Gastrocnemius medialis (tissue), 4 donors: ENCODE data around the gene PTDSS2. TPM values are rescaled to one million over a fixed set of nuclear protein-coding genes. Genes with fewer than 3 reads are reported as not detected.

Source experiments
- ATAC-seq, 2 donors: fragments of 150-250 bp; one replicate each; pipeline ENCODE4 v1.9.1; 2016
- DNase-seq, 2 donors: peaks; one replicate each; pipeline ENCODE4 v3.0.0-alpha.2; 2019
- H3K27ac ChIP-seq, 4 donors: fragments of 200-600 bp; sonication (generic); 1 replicate in 1 of 4; 2 replicates in 3 of 4; pipeline ENCODE4 v1.5.1; 2016 to 2018; ENCODE audit warnings: mild to moderate bottlenecking in 2 of 4, moderate library complexity in 1 of 4
- H3K27me3 ChIP-seq, 3 donors: fragments of 200-600 bp; sonication (generic) in 2 of 3; 1 replicate in 1 of 3; 2 replicates in 2 of 3; pipeline versions ENCODE4 v1.5.1 to v1.6.0; 2016 to 2019; ENCODE audit warnings: mild to moderate bottlenecking in 1 of 3, moderate library complexity in 1 of 3
- H3K36me3 ChIP-seq, 2 donors: fragments of 200-600 bp; sonication (generic) in 1 of 2; one replicate each; pipeline ENCODE4 v1.5.1; 2017 to 2018
- H3K4me1 ChIP-seq, 2 donors: fragments of 200-600 bp; sonication (generic) in 1 of 2; one replicate each; pipeline ENCODE4 v1.5.1; 2016 to 2017; ENCODE audit warnings: mild to moderate bottlenecking in 2 of 2
- H3K4me3 ChIP-seq, 4 donors: fragments of 200-600 bp; sonication (generic) in 3 of 4; 1 replicate in 1 of 4; 2 replicates in 3 of 4; pipeline ENCODE4 v1.5.1; 2016 to 2019; ENCODE audit warnings: mild to moderate bottlenecking in 2 of 4
- H3K9me3 ChIP-seq, 3 donors: fragments of 200-600 bp; sonication (generic) in 2 of 3; 1 replicate in 1 of 3; 2 replicates in 2 of 3; pipeline ENCODE4 v1.5.1; 2016 to 2019
- CTCF ChIP-seq, 5 experiments: fragments of 450-650 bp in 3 of 5; fragments of 200-600 bp in 2 of 5; sonication (generic) in 2 of 5; IDR thresholded peaks in 4 of 5; conservative IDR thresholded peaks in 1 of 5; 1 replicate in 4 of 5; 2 replicates in 1 of 5; pipeline ENCODE4 v1.5.1; 2016 to 2019; ENCODE audit warnings: antibody characterized with exemption in 5 of 5, mild to moderate bottlenecking in 3 of 5, moderate library complexity in 3 of 5
- POLR2A ChIP-seq, 2 donors: fragments of 450-650 bp; IDR thresholded peaks; one replicate each; pipeline ENCODE4 v1.6.1; 2017; ENCODE audit warnings: antibody characterized with exemption in 2 of 2, mild to moderate bottlenecking in 2 of 2, moderate library complexity in 2 of 2
- in situ Hi-C, 4 donors: fragments of 200-750 bp; cut with MboI; loops; one replicate each; pipeline versions ENCODE4 v1.15.0 to v1.8.0; 2017; ENCODE audit warnings: low sequenced_read_pairs in 4 of 4
- intact Hi-C: fragments of 100-400 bp; cut with DNase I; formaldehyde crosslinking; loops from one replicate; pipeline ENCODE4 v1.15.1; 2023; ENCODE audit warnings: low total_unique reads
- total RNA-seq, 4 donors: library from RNA; depleted of rRNA; stranded (reverse); fragments of >200 nt; gene quantifications; one replicate each; pipeline versions ENCODE4 v1.1.0 to v1.2.3, GENCODE V29; 2016

PTDSS2 gene
- total RNA-seq, 4 donors from 2014 or later, result 21.7 to 31.5 (median 23.7) TPM

GRCh38 chr11:477052-477715 is 27.1 kb downstream of the PTDSS2 start:
- Histone ChIP-seq H3K4me1 (no peaks in the 10 kb centered on the region), H3K36me3 (peaks cover 0 to 5% of the 10 kb centered on the region in 2 donors), H3K4me3 (no peak overlapping the region), H3K9me3 (no peaks in the 10 kb centered on the region), H3K27ac (no peak overlapping the region), H3K27me3 (no peaks in the 10 kb centered on the region)
- TF ChIP-seq CTCF (IDR thresholded peaks at IDR 0.05 in 4 of 5, conservative IDR thresholded peaks at IDR 0.05 in 1 of 5) (no peak), POLR2A (IDR thresholded peaks at IDR 0.05) (no peak)
- DNase-seq (no peak), ATAC-seq (no peak)
- in situ Hi-C loops (no loop called here), intact Hi-C loops (no loop called here)

DNA sequence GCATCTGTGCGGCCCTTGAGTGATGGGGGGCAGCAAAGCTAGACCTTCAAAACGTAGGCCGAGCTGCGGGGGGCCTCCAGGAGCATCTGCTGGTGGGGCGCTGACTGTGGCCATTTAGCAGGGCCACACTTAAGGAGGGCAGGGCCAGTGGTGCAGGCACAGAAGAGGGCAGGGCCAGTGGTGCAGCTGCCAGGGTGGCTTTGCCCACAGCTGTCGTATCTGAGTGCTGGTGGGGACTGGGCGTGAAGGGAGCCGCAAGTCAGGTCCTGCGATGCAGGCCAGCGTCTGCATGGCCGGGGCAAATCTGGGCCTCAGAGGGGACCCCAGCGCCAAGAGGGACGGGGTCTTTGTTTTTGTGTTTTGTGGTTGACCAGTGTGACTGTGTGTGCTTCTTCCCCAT is 29.2 kb downstream of the PTDSS2 start:
- Histone ChIP-seq H3K4me1 (no peaks in the 10 kb centered on the region), H3K4me3 (no peak overlapping the region), H3K9me3 (no peaks in the 10 kb centered on the region), H3K36me3 (peaks cover 0 to 5% of the 10 kb centered on the region in 2 donors), H3K27me3 (no peaks in the 10 kb centered on the region), H3K27ac (no peak overlapping the region)
- TF ChIP-seq POLR2A (IDR thresholded peaks at IDR 0.05), result no peak
- no peak for TF ChIP-seq CTCF (IDR thresholded peaks at IDR 0.05 in 4 of 5, conservative IDR thresholded peaks at IDR 0.05 in 1 of 5)
- in situ Hi-C loops, result no loop called here
- no peak for DNase-seq
- ATAC-seq, result no peak
- intact Hi-C loops, result no loop called here

DNA sequence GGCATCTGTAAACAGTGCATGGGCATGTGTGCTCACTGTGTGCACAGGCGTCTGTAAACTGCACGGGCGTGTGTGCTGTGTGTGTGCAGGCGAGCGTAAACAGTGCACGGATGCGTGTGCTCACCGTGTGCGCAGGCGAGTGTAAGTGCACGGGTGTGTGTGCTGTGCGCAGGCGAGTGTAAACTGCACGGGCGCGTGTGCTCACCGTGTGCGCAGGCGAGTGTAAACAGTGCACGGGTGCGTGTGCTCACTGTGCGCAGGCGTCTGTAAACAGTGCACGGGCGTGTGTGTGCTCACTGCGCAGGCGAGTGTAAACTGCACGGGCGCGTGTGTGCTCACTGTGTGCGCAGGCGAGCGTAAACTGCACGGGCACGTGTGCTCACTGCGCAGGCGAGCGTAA is 34.5 kb downstream of the PTDSS2 start:
- H3K9me3 ChIP-seq, result no peaks in the 10 kb centered on the region
- no peak for TF ChIP-seq POLR2A (IDR thresholded peaks at IDR 0.05)
- no peak for TF ChIP-seq CTCF (IDR thresholded peaks at IDR 0.05 in 4 of 5, conservative IDR thresholded peaks at IDR 0.05 in 1 of 5)
- intact Hi-C loops, result no loop called here

DNA sequence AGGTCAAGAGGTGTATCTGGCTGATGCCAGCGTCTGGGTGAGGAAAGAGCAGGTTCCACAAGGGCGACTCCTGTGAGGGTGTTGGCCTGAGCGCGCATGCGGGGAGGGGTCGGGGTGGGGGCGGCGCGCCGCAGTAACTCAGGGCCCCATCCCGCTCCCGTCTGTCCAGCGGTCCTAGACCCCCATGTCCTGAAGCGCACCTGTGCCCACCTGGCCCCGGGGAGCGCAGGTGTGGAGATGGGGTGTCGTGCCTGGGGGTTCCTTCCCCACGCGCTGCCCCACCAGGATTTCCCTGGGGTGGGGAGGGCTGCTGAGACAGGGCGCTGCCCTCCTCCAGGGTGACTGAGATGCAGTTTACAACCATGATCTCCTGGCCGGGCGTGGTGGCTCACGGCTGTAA is 36.1 kb downstream of the PTDSS2 start:
- Histone ChIP-seq H3K4me3 (no peak overlapping the region), H3K27ac (no peak overlapping the region), H3K36me3 (peaks cover 0 to 16% of the 10 kb centered on the region in 2 donors), H3K4me1 (no peaks in the 10 kb centered on the region), H3K27me3 (no peaks in the 10 kb centered on the region), H3K9me3 (no peaks in the 10 kb centered on the region)
- intact Hi-C loops (no loop called here), in situ Hi-C loops (no loop called here)
- DNase-seq (no peak), ATAC-seq (no peak)
- TF ChIP-seq CTCF (IDR thresholded peaks at IDR 0.05 in 4 of 5, conservative IDR thresholded peaks at IDR 0.05 in 1 of 5) (no peak), POLR2A (IDR thresholded peaks at IDR 0.05) (no peak)

More for the DNA sequence above, 34.5 kb downstream of the PTDSS2 start:
- H3K27ac ChIP-seq, result no peak overlapping the region
- H3K4me1 ChIP-seq, result no peaks in the 10 kb centered on the region
- DNase-seq, result no peak
- in situ Hi-C loops, result no loop called here
- H3K27me3 ChIP-seq, result no peaks in the 10 kb centered on the region
- H3K36me3 ChIP-seq, result peaks cover 0 to 2% of the 10 kb centered on the region in 2 donors
- no peak for ATAC-seq
- no peak overlapping the region for H3K4me3 ChIP-seq

DNA sequence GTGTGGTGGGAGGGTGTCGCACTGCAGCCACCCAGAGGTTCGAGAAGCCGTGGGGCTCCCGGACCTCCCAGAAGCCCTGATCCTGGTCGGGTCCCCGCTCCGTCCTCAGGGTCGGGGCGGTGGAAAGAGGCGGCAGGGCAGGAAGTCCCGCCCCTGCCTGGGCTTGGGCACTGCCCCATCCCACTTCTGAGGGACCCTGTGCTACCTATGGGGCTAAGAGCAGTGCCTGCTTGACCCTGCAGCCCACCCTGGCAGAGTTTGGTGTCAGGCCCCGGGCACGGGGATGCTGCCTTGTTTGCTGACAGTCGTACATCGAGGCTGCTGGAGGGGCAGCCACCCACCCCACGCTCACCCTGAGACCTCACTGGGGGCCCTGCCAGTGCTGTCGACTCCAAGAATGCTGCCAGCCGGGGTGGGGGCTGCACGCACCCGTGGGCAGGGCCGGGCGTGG is 37.5 kb downstream of the PTDSS2 start:
- H3K4me1 ChIP-seq, result no peaks in the 10 kb centered on the region
- no peak overlapping the region for H3K4me3 ChIP-seq
- TF ChIP-seq POLR2A (IDR thresholded peaks at IDR 0.05), result no peak
- H3K36me3 ChIP-seq, result peaks cover 0 to 17% of the 10 kb centered on the region in 2 donors
- in situ Hi-C loops, result no loop called here
- DNase-seq (no peak), ATAC-seq (no peak)
- intact Hi-C loops, result no loop called here
- no peak overlapping the region for H3K27ac ChIP-seq
- no peaks in the 10 kb centered on the region for H3K9me3 ChIP-seq
- no peaks in the 10 kb centered on the region for H3K27me3 ChIP-seq
